RWPE2 (cell line): ENCODE data around the gene SLC2A2.
"Not testable (repeated sequence)": the region's sequence is repeated elsewhere in the genome, so short reads cannot be mapped to it uniquely, and the experiment has no call there.

Source experiments
- ATAC-seq: fragments of 200-7000 bp; cut with Tn5 transposase; 3 replicates; pipeline ENCODE4 v1.9.1; 2021; ENCODE audit warnings: low read depth
- DNase-seq: peaks from one replicate; pipeline ENCODE4 v3.0.0-alpha.2; 2020; ENCODE audit warnings: low spot score
- H3K27ac ChIP-seq: fragments of 450-650 bp; 2 replicates; pipeline ENCODE4 v1.5.1; 2017; ENCODE audit warnings: mild to moderate bottlenecking; ENCODE audit not compliant: poor library complexity, severe bottlenecking
- H3K27me3 ChIP-seq: fragments of 250-450 bp; sonication (Bioruptor Pico); 2 replicates; pipeline ENCODE4 v1.5.1; 2021; ENCODE audit warnings: mild to moderate bottlenecking, moderate library complexity; ENCODE audit not compliant: insufficient read depth, poor library complexity, severe bottlenecking
- H3K36me3 ChIP-seq: fragments of 250-450 bp; sonication (Bioruptor Pico); 2 replicates; pipeline ENCODE4 v1.5.1; 2020; ENCODE audit warnings: low read depth, mild to moderate bottlenecking, moderate library complexity
- H3K4me1 ChIP-seq: fragments of 250-450 bp; sonication (Bioruptor Pico); 2 replicates; pipeline ENCODE4 v1.5.1; 2021; ENCODE audit warnings: mild to moderate bottlenecking, moderate library complexity; ENCODE audit not compliant: insufficient read depth, poor library complexity, severe bottlenecking
- H3K4me3 ChIP-seq: fragments of 250-450 bp; sonication (Bioruptor Pico); 2 replicates; pipeline ENCODE4 v1.5.1; 2021; ENCODE audit warnings: mild to moderate bottlenecking, moderate library complexity; ENCODE audit not compliant: severe bottlenecking
- H3K9me3 ChIP-seq: fragments of 250-450 bp; sonication (Bioruptor Pico); 2 replicates; pipeline ENCODE4 v1.5.1; 2021; ENCODE audit warnings: mild to moderate bottlenecking, moderate library complexity; ENCODE audit not compliant: severe bottlenecking
- CTCF ChIP-seq: fragments of 450-650 bp; IDR thresholded peaks from one replicate; pipeline ENCODE4 v1.5.1; 2017; ENCODE audit warnings: mild to moderate bottlenecking, moderate library complexity; ENCODE audit not compliant: poor library complexity, severe bottlenecking

The SLC2A2 gene

DNA sequence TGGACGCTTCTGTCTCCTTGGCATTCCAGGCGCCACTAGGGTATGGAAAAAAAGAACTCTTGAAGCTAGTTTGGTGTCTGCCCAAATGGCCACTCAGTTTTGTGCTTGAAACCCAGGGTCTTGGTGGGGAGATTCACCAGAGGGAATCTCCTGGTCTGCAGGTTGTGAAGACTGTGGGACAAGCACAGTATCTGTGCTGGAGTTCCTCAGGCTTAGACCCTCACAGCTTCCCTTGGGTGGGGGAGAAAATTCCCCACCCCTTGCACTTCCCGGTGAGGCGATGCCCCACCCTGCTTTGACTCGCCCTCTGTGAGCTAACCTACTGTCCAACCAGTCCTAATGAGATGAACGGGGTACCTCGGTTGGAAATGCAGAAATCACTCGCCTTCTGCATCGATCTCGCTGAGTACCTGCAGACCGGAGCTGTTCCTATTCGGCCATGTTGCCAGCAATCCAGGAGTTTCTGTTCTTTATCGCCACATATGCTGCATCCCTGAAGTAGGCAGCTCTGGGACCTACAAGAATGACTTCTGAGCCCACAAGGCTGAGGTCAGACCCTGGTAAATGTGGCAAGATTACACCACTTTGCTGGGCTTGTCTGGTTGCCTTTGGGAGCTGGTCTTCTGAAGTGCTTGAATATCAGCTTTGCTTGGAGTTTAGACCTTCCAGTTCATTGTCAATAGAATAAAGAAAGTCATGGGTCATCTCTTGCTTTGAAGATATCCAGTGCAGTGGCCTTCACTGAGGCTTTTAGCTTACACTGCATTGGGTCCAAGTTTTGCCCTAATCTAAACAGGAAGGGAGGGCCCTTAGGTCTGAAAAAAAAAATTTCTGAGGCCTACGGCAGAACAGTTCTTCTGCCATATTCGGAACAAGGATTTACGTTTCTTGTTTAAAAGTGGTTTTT lies 51.0 kb downstream of the SLC2A2 start:
- ATAC-seq (no peak), DNase-seq (no peak)
- H3K27ac ChIP-seq, result no peak overlapping the region
- no peaks in the 10 kb centered on the region for H3K27me3 ChIP-seq
- H3K4me3 ChIP-seq, result no peak overlapping the region
- no peak for TF ChIP-seq CTCF
- H3K9me3 ChIP-seq, result no peaks in the 10 kb centered on the region
- no peaks in the 10 kb centered on the region for H3K36me3 ChIP-seq
- H3K4me1 ChIP-seq, result no peaks in the 10 kb centered on the region

DNA sequence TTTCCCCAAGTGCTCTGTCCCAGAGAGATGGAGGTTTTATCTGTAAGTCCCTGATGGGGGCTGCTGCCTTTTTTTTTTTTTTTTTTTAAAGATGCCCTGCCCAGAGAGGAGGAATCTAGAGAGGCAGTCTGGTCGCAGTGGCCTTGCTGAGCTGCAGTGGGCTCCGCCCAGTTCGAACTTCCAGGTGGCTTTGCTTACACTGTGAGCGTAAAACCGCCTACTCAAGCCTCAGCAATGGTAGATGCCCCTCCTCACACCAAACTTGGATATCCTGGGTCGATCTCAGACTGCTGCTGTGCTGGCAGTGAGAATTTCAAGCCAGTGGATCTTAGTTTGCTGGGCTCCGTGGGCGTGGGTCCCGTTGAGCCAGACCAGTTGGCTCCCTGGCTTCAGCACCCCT lies 51.6 kb downstream of the SLC2A2 start:
- no peaks in the 10 kb centered on the region for H3K4me1 ChIP-seq

GRCh38 chr3:170972917-170973316 lies 53.6 kb downstream of the SLC2A2 start:
- H3K36me3 ChIP-seq, H3K4me3 ChIP-seq, H3K4me1 ChIP-seq, DNase-seq, H3K27me3 ChIP-seq, H3K9me3 ChIP-seq, H3K27ac ChIP-seq, ATAC-seq: not testable (repeated sequence)

More for the DNA sequence above, 51.6 kb downstream of the SLC2A2 start:
- Histone ChIP-seq H3K27ac (no peak overlapping the region), H3K36me3 (no peaks in the 10 kb centered on the region), H3K9me3 (no peaks in the 10 kb centered on the region), H3K4me3 (no peak overlapping the region), H3K27me3 (no peaks in the 10 kb centered on the region)
- TF ChIP-seq CTCF, result no peak
- DNase-seq (no peak), ATAC-seq (no peak)

DNA sequence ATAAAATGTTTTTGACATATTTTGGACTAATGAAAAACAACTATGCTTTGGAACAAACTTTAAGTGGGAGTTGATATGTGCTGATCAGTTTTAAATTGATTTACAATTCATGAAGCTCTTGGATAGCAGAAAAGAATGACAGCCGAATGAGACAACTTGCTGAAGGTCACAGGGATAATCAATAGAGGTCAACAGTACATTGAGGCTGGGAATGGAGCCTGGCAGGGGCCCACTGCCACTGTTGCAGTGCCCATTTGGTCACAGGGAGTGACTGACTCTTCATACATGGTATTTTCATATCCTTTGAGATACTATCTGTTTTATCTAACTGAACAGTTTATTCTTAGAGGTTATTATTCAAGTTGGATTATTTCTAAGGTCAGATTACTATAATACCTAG lies 59.4 kb downstream of the SLC2A2 start:
- H3K4me1 ChIP-seq, result no peaks in the 10 kb centered on the region
- H3K36me3 ChIP-seq, result no peaks in the 10 kb centered on the region

GRCh38 chr3:170966495-170966894 lies 60.0 kb downstream of the SLC2A2 start:
- Histone ChIP-seq H3K4me1 (no peaks in the 10 kb centered on the region), H3K27ac (no peak overlapping the region), H3K4me3 (no peak overlapping the region), H3K27me3 (no peaks in the 10 kb centered on the region), H3K9me3 (no peaks in the 10 kb centered on the region), H3K36me3 (no peaks in the 10 kb centered on the region)
- TF ChIP-seq CTCF, result no peak
- DNase-seq, result no peak
- no peak for ATAC-seq

More for the DNA sequence above, 59.4 kb downstream of the SLC2A2 start:
- ATAC-seq, result no peak
- TF ChIP-seq CTCF, result no peak
- Histone ChIP-seq H3K27me3 (no peaks in the 10 kb centered on the region), H3K9me3 (no peaks in the 10 kb centered on the region), H3K4me3 (no peak overlapping the region), H3K27ac (no peak overlapping the region)
- no peak for DNase-seq
